Esophagus muscularis mucosa (tissue), 4 donors: Measurements from ENCODE around the gene SPDYA. TPM values are rescaled to one million over a fixed set of nuclear protein-coding genes. Genes with fewer than 3 reads are reported as not detected.
"Not testable (repeated sequence)": the region's sequence is repeated elsewhere in the genome, so short reads cannot be mapped to it uniquely, and the experiment has no call there.

Experiments
- DNase-seq: peaks from one replicate; pipeline ENCODE4 v3.0.0-alpha.2; 2017; ENCODE audit errors: extremely low spot score
- H3K27ac ChIP-seq, 4 donors: fragments of 200-600 bp; sonication (generic); replicated peaks in 1 of 4; 1 replicate in 3 of 4; 2 replicates in 1 of 4; pipeline ENCODE4 v1.5.1; 2016 to 2019; ENCODE audit warnings: mild to moderate bottlenecking in 1 of 4
- H3K27me3 ChIP-seq, 4 donors: fragments of 200-600 bp; sonication (generic); one replicate each; pipeline versions ENCODE4 v1.5.1 to v1.6.0; 2016 to 2019
- H3K36me3 ChIP-seq, 4 donors: fragments of 200-600 bp; sonication (generic); one replicate each; pipeline ENCODE4 v1.5.1; 2016 to 2019
- H3K4me1 ChIP-seq, 4 donors: fragments of 200-600 bp; sonication (generic); one replicate each; pipeline ENCODE4 v1.5.1; 2016 to 2019
- H3K4me3 ChIP-seq, 4 donors: fragments of 200-600 bp; sonication (generic); 1 replicate in 2 of 4; 2 replicates in 2 of 4; pipeline ENCODE4 v1.5.1; 2016 to 2019; ENCODE audit warnings: mild to moderate bottlenecking in 4 of 4, moderate library complexity in 1 of 4
- H3K9me3 ChIP-seq, 4 donors: fragments of 200-600 bp; sonication (generic); 1 replicate in 3 of 4; 2 replicates in 1 of 4; pipeline ENCODE4 v1.5.1; 2016 to 2019
- EP300 ChIP-seq: sonication (generic); formaldehyde crosslinking; IDR thresholded peaks from one replicate; pipeline ENCODE4 v1.6.1; 2017; ENCODE audit warnings: antibody characterized with exemption
- POLR2A ChIP-seq: fragments of 450-650 bp; IDR thresholded peaks from one replicate; pipeline ENCODE4 v1.6.1; 2017; ENCODE audit warnings: antibody characterized with exemption, moderate library complexity, mild to moderate bottlenecking, low read depth
- POLR2AphosphoS5 ChIP-seq, 2 donors: sonication (generic); formaldehyde crosslinking; IDR thresholded peaks; one replicate each; pipeline ENCODE4 v1.6.1; 2017; ENCODE audit warnings: antibody characterized with exemption in 2 of 2
- WGBS: methylation state at CpG from one replicate; pipeline ENCODE4 v1.1.5; 2018; 5-methylcytosine and 5-hydroxymethylcytosine counted together
- intact Hi-C: fragments of 100-400 bp; cut with DNase I; formaldehyde crosslinking; loops from one replicate; pipeline ENCODE4 v1.15.1; 2023
- total RNA-seq, 4 donors: library from RNA; depleted of rRNA; stranded (reverse); fragments of >200 nt; gene quantifications; one replicate each; pipeline versions ENCODE4 v1.1.0 to v1.2.1, GENCODE V29; 2016
- TF ChIP-seq, protein P1 (sequence below), 3 experiments: fragments of 200-600 bp in 2 of 3; fragments of 450-650 bp in 1 of 3; sonication (generic) in 2 of 3; IDR thresholded peaks; one replicate each; pipeline ENCODE4 v1.5.1; 2017 to 2019; ENCODE audit warnings: antibody characterized with exemption in 3 of 3, mild to moderate bottlenecking in 2 of 3, moderate library complexity in 1 of 3

Gene SPDYA
- total RNA-seq, 4 donors from 2014 or later, result 0.33 to 3.0 (median 0.91) TPM

- WGBS, result 81% methylated on average over 2 of the region's 2 CpGs
- H3K36me3 ChIP-seq, result peaks cover 48 to 72% (median 62%) of the 10 kb centered on the region in 4 donors
- peak overlapping the region in 3 of 4 donors; percentile 53 to 67 (median 58) for H3K27ac ChIP-seq
Measured at GRCh38 chr2:28779001-28779400, 31.6 kb upstream of the SPDYA start.

DNA sequence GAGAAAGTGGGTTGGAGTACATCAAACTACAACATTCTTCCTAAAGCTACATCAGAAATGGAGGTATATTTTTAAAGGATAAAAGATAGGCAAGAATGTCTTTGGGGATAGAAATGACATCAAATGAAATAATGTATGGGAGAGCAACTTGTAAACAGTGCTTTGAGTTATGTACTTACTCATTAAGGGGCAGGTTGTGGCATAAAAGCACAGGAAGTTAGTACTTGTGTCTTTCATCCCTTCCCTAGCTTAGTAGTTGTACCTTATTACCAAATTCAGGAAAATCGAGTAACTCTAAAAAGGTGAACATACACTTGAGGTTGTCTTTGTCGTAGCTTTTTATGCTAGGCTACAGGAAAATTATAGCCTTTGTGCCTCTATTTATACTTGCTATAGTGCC lies 30.1 kb upstream of the SPDYA start:
- intact Hi-C loops, result no loop called here
- 71% methylated on average over 2 of the region's 2 CpGs for WGBS
- H3K9me3 ChIP-seq, result no peaks in the 10 kb centered on the region
- TF ChIP-seq, protein P1, sequence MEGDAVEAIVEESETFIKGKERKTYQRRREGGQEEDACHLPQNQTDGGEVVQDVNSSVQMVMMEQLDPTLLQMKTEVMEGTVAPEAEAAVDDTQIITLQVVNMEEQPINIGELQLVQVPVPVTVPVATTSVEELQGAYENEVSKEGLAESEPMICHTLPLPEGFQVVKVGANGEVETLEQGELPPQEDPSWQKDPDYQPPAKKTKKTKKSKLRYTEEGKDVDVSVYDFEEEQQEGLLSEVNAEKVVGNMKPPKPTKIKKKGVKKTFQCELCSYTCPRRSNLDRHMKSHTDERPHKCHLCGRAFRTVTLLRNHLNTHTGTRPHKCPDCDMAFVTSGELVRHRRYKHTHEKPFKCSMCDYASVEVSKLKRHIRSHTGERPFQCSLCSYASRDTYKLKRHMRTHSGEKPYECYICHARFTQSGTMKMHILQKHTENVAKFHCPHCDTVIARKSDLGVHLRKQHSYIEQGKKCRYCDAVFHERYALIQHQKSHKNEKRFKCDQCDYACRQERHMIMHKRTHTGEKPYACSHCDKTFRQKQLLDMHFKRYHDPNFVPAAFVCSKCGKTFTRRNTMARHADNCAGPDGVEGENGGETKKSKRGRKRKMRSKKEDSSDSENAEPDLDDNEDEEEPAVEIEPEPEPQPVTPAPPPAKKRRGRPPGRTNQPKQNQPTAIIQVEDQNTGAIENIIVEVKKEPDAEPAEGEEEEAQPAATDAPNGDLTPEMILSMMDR (IDR thresholded peaks at IDR 0.05), result no peak
- TF ChIP-seq POLR2AphosphoS5 (IDR thresholded peaks at IDR 0.05) (no peak), POLR2A (no peak)
- peaks cover 55 to 86% (median 77%) of the 10 kb centered on the region in 4 donors for H3K36me3 ChIP-seq
- H3K27ac ChIP-seq, result peak overlapping the region in 3 of 4 donors; percentile 53 to 67 (median 53)
- peaks cover 5 to 75% (median 54%) of the 10 kb centered on the region in 4 donors for H3K4me1 ChIP-seq
- H3K4me3 ChIP-seq, result no peak overlapping the region
- DNase-seq, result no peak
- no peaks in the 10 kb centered on the region for H3K27me3 ChIP-seq

More at GRCh38 chr2:28779001-28779400, 31.6 kb upstream of the SPDYA start:
- H3K4me1 ChIP-seq, result peaks cover 12 to 82% (median 69%) of the 10 kb centered on the region in 4 donors
- H3K4me3 ChIP-seq, result no peak overlapping the region
- DNase-seq, result no peak
- no peaks in the 10 kb centered on the region for H3K27me3 ChIP-seq
- no peak for TF ChIP-seq POLR2A
- TF ChIP-seq POLR2AphosphoS5 (IDR thresholded peaks at IDR 0.05), result no peak
- H3K9me3 ChIP-seq, result no peaks in the 10 kb centered on the region
- intact Hi-C loops, result no loop called here

GRCh38 chr2:28782423-28782822 lies 28.2 kb upstream of the SPDYA start:
- no peak for DNase-seq
- Histone ChIP-seq H3K27me3 (no peaks in the 10 kb centered on the region), H3K4me1 (peaks cover 0 to 56% (median 38%) of the 10 kb centered on the region in 4 donors), H3K36me3 (peaks cover 73 to 99% (median 92%) of the 10 kb centered on the region in 4 donors), H3K4me3 (no peak overlapping the region), H3K9me3 (no peaks in the 10 kb centered on the region), H3K27ac (peak overlapping the region in 1 of 4 donors; percentile 40)
- TF ChIP-seq POLR2AphosphoS5 (IDR thresholded peaks at IDR 0.05) (peak in 1 of 2 donors; percentile 40), EP300 (no peak)
- 95% methylated on average over 3 of the region's 3 CpGs for WGBS
- intact Hi-C loops, result no loop called here

GRCh38 chr2:28784570-28784969 lies 26.1 kb upstream of the SPDYA start:
- H3K27me3 ChIP-seq, H3K4me3 ChIP-seq, DNase-seq, H3K9me3 ChIP-seq, intact Hi-C loops: not testable (repeated sequence)
- H3K36me3 ChIP-seq, result peaks cover 72 to 99% (median 95%) of the 10 kb centered on the region in 4 donors
- H3K4me1 ChIP-seq, result peaks cover 0 to 35% (median 19%) of the 10 kb centered on the region in 4 donors
- 82% methylated on average over 7 of the region's 7 CpGs for WGBS
- H3K27ac ChIP-seq, result peak overlapping the region in 3 of 4 donors; percentile 38 to 62 (median 51)

DNA sequence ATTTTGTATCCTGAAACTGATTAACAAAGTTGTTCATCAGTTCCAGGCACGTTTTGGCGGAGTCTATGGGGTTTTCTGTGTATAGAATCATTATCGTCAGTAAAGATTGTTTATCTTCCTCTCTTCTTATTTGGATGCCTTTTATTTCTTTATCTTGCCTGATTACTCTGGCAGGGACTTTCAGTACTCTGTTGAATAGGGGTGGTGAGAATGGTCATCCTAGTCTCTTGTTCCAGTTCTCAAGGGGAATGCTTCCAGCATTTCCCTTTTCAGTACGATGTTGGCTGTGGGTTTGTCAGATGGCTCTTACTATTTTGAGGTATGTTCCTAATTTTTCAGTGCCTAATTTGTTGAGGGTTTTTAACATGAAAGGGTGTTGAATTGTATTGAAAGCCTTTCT lies 14.0 kb upstream of the SPDYA start:
- no peak overlapping the region for H3K27ac ChIP-seq
- no peaks in the 10 kb centered on the region for H3K9me3 ChIP-seq
- WGBS, result 75% methylated on average over 4 of the region's 4 CpGs
- no peaks in the 10 kb centered on the region for H3K27me3 ChIP-seq
- no peak for DNase-seq
- peaks cover 40 to 98% (median 62%) of the 10 kb centered on the region in 4 donors for H3K36me3 ChIP-seq
- H3K4me1 ChIP-seq, result peaks cover 4 to 34% (median 10%) of the 10 kb centered on the region in 4 donors
- intact Hi-C loops, result no loop called here
- TF ChIP-seq POLR2AphosphoS5 (IDR thresholded peaks at IDR 0.05), result no peak
- H3K4me3 ChIP-seq, result no peak overlapping the region

- Histone ChIP-seq H3K36me3 (peaks cover 29 to 94% (median 54%) of the 10 kb centered on the region in 4 donors), H3K9me3 (no peaks in the 10 kb centered on the region), H3K4me1 (peaks cover 6 to 42% (median 32%) of the 10 kb centered on the region in 4 donors), H3K27ac (peak overlapping the region; percentile 38 to 54 (median 45)), H3K27me3 (no peaks in the 10 kb centered on the region), H3K4me3 (no peak overlapping the region)
- DNase-seq, result no peak
- TF ChIP-seq EP300 (no peak), POLR2A (no peak), POLR2AphosphoS5 (IDR thresholded peaks at IDR 0.05) (peak in 1 of 2 donors; percentile 22)
- TF ChIP-seq, protein P1 (IDR thresholded peaks at IDR 0.05), result no peak
- 73% methylated on average over 3 of the region's 3 CpGs for WGBS
- intact Hi-C loops, result no loop called here
Measured at GRCh38 chr2:28801726-28802125, 8.9 kb upstream of the SPDYA start.
